ENCODE data around the gene RXFP3. TPM values are rescaled to one million over a fixed set of nuclear protein-coding genes. Genes with fewer than 3 reads are reported as not detected.

Gene RXFP3
- total RNA-seq, 1 donor from 2014 or later = not detected

DNA sequence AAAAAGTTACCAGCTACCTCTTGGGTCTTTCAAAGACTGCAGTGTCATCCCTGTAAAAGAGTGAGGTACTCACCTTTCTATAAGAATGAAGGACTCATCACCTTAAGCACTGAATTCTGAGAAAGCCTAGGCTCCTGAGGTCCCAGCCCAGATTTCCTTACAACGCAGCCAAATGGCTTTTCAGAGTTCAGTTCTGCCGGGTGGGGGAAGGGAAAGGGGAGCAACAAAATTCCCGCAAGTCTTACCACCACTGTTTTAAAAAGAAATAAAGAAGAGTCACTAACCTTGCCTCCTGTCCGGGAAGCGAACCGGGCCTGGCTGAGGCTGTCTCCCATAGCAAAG lies 44.8 kb upstream of the RXFP3 start:
- H3K27ac ChIP-seq = peak overlapping the region; percentile 48
- DNase-seq (ENCODE audit: extremely low spot score in 2 of 2) = no peak
- TF ChIP-seq, protein P1, sequence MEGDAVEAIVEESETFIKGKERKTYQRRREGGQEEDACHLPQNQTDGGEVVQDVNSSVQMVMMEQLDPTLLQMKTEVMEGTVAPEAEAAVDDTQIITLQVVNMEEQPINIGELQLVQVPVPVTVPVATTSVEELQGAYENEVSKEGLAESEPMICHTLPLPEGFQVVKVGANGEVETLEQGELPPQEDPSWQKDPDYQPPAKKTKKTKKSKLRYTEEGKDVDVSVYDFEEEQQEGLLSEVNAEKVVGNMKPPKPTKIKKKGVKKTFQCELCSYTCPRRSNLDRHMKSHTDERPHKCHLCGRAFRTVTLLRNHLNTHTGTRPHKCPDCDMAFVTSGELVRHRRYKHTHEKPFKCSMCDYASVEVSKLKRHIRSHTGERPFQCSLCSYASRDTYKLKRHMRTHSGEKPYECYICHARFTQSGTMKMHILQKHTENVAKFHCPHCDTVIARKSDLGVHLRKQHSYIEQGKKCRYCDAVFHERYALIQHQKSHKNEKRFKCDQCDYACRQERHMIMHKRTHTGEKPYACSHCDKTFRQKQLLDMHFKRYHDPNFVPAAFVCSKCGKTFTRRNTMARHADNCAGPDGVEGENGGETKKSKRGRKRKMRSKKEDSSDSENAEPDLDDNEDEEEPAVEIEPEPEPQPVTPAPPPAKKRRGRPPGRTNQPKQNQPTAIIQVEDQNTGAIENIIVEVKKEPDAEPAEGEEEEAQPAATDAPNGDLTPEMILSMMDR (IDR thresholded peaks at IDR 0.05) = no peak
- TF ChIP-seq POLR2A (IDR thresholded peaks at IDR 0.05) = no peak
- peak overlapping the region; percentile 39 to 47 for H3K4me3 ChIP-seq
- H3K36me3 ChIP-seq = no peaks in the 10 kb centered on the region
- no peaks in the 10 kb centered on the region for H3K9me3 ChIP-seq
- no peaks in the 10 kb centered on the region for H3K27me3 ChIP-seq
- peaks cover 8% of the 10 kb centered on the region for H3K4me1 ChIP-seq
- intact Hi-C loops (cut with DNase I) = loop anchor here (5.0 kb wide), 1 partner anchor 34 kb away; no protein-coding TSS in a partner anchor

- Histone ChIP-seq H3K9me3 (no peaks in the 10 kb centered on the region), H3K4me3 (peak within 1 kb of the TSS; percentile 39 to 47), H3K4me1 (peaks cover 8% of the 10 kb centered on the region), H3K27ac (peak within 1 kb of the TSS; percentile 48), H3K36me3 (no peaks in the 10 kb centered on the region), H3K27me3 (no peaks in the 10 kb centered on the region)
- intact Hi-C loops (cut with DNase I) = loop anchor here (5.0 kb wide), 1 partner anchor 35 kb away; no protein-coding TSS in a partner anchor
- DNase-seq (ENCODE audit: extremely low spot score in 2 of 2) = no peak
- TF ChIP-seq POLR2AphosphoS5 (IDR thresholded peaks at IDR 0.05; ENCODE audit: insufficient read depth in 1 of 2, low read depth in 1 of 2) (peak in 1 of 2 donors; percentile 40), POLR2A (IDR thresholded peaks at IDR 0.05) (no peak)
These were observed 44.2 kb upstream of the RXFP3 start, which contains the start of gene ADAMTS12 for GRCh38 chr5:33891788-33892619. TSS of gene ADAMTS12 (minus strand) at chr5:33891990. CDS start at chr5:33891856, 134 bp downstream.

GRCh38 chr5:33892620-33893137 lies 43.5 kb upstream of the RXFP3 start:
- Histone ChIP-seq H3K4me1 (peaks cover 8% of the 10 kb centered on the region), H3K27ac (peak overlapping the region; percentile 48), H3K4me3 (peak overlapping the region; percentile 39 to 47)

GRCh38 chr5:33894566-33894965 lies 41.6 kb upstream of the RXFP3 start:
- Histone ChIP-seq H3K27ac (no peak overlapping the region), H3K9me3 (no peaks in the 10 kb centered on the region), H3K4me3 (no peak overlapping the region), H3K36me3 (no peaks in the 10 kb centered on the region), H3K4me1 (peaks cover 8% of the 10 kb centered on the region), H3K27me3 (no peaks in the 10 kb centered on the region)
- TF ChIP-seq POLR2AphosphoS5 (IDR thresholded peaks at IDR 0.05; ENCODE audit: insufficient read depth in 1 of 2, low read depth in 1 of 2) (no peak), POLR2A (IDR thresholded peaks at IDR 0.05) (no peak)
- TF ChIP-seq, protein P1 (IDR thresholded peaks at IDR 0.05) = no peak
- no peak for DNase-seq (ENCODE audit: extremely low spot score in 2 of 2)
- intact Hi-C loops (cut with DNase I) = loop anchor here (5.0 kb wide), 1 partner anchor 37 kb away; no protein-coding TSS in a partner anchor

More at GRCh38 chr5:33892620-33893137, 43.5 kb upstream of the RXFP3 start:
- no peak for DNase-seq (ENCODE audit: extremely low spot score in 2 of 2)
- no peaks in the 10 kb centered on the region for H3K9me3 ChIP-seq
- intact Hi-C loops (cut with DNase I) = loop anchor here (5.0 kb wide), 1 partner anchor 35 kb away; no protein-coding TSS in a partner anchor
- H3K36me3 ChIP-seq = no peaks in the 10 kb centered on the region
- TF ChIP-seq POLR2A (IDR thresholded peaks at IDR 0.05) = no peak
- TF ChIP-seq, protein P1 (IDR thresholded peaks at IDR 0.05) = no peak
- TF ChIP-seq POLR2AphosphoS5 (IDR thresholded peaks at IDR 0.05; ENCODE audit: insufficient read depth in 1 of 2, low read depth in 1 of 2) = no peak
- no peaks in the 10 kb centered on the region for H3K27me3 ChIP-seq

DNA sequence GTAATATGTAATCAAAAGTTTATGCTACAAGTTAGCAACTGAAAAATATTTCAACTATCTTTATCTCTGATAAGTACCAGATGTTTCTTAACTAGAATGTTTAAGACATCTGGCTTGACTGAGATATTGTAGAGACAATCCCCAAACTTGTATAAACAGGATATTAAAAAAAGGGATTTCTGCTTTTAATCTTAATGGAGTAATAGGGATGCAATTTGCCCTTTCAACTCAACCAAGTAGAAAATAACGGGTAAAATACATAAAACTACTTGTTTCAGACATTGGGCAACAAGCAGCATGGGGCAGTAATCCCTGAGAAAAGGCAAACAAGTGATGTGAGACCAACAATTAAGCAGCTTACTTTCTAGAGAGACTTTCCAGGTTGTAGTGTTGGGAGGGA lies 35.0 kb upstream of the RXFP3 start:
- TF ChIP-seq POLR2AphosphoS5 (IDR thresholded peaks at IDR 0.05; ENCODE audit: insufficient read depth in 1 of 2, low read depth in 1 of 2) (no peak), POLR2A (IDR thresholded peaks at IDR 0.05) (no peak)
- TF ChIP-seq, protein P1 (IDR thresholded peaks at IDR 0.05) = no peak
- Histone ChIP-seq H3K4me1 (no peaks in the 10 kb centered on the region), H3K4me3 (no peak overlapping the region), H3K9me3 (no peaks in the 10 kb centered on the region), H3K36me3 (no peaks in the 10 kb centered on the region), H3K27me3 (no peaks in the 10 kb centered on the region), H3K27ac (no peak overlapping the region)
- intact Hi-C loops (cut with DNase I) = no loop called here
- no peak for DNase-seq (ENCODE audit: extremely low spot score in 2 of 2)
